Measurements from ENCODE around the gene DNAJC5G. TPM values are rescaled to one million over a fixed set of nuclear protein-coding genes. Genes with fewer than 3 reads are reported as not detected.

DNAJC5G gene
- total RNA-seq, 2 experiments from 2014 or later = not detected

DNA sequence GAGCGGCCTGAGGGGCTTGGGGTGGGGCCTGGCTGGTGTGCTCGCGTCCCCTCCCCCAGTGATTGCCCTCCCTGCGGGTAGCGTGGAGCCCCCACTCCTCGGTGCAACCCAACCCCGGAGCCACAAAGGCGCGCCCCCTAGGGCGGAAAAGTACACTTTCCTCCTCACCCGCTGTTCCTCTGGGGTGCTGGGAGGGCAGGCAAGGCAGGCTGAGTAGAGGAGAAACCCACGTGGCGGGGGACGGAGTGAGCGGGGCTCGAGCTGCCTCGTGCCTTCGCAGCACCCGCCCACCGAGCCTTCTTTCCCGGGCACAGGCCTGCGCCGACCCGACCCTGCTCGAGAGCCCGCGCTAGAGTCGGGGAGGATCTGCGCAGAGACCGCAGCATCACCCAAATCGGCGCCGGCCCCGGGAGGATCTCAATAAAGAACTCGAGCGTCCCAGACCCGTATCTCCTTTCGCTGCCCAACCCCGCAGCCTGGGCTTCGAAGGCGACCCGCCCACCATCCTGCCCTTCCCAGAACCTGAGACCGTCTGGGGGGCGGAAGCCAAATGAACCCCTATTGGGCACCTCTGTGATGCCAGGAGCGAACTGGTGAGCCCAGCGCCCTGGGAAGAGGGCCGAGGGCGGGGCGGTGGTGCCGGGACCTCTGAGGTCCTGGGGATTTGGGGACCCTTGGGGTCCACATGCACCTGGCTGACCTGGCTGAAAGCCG is 31.5 kb downstream of the DNAJC5G start:
- H3K4me3 Mint-ChIP-seq = peak overlapping the region; percentile 52

DNA sequence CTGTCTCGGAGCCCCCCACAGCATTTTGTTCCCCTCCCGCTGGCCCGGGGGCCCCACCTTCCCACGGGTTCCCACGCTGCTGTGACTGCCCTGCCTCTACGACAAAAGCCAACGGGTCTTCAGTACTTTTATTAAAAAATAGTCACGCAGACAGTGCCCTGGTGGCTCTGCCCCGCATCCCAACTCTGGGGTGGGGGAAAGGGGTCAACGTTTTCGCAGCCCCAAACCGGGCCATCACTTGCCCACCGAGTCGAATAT is 32.0 kb downstream of the DNAJC5G start:
- CTCF ChIA-PET = no interaction called here
- Mint-ChIP-seq H3K9me3 (no peaks in the 10 kb centered on the region), H3K27me3 (peaks cover 16% of the 10 kb centered on the region), H3K36me3 (ENCODE audit: low read depth) (peaks cover 22% of the 10 kb centered on the region), H3K4me3 (peak overlapping the region; percentile 24), H3K4me1 (ENCODE audit: low read depth) (peaks cover 3% of the 10 kb centered on the region), H3K27ac (no peak overlapping the region)
- intact Hi-C loops (cut with micrococcal nuclease) = no loop called here
- DNase-seq (no peak), ATAC-seq (no peak)
- POLR2A ChIA-PET = interaction anchor here (0.8 to 1.2 kb wide), 2 partner anchors 33 to 36 kb away, joined by 4 read pairs; no protein-coding TSS in a partner anchor
- TF ChIP-seq, protein P1, sequence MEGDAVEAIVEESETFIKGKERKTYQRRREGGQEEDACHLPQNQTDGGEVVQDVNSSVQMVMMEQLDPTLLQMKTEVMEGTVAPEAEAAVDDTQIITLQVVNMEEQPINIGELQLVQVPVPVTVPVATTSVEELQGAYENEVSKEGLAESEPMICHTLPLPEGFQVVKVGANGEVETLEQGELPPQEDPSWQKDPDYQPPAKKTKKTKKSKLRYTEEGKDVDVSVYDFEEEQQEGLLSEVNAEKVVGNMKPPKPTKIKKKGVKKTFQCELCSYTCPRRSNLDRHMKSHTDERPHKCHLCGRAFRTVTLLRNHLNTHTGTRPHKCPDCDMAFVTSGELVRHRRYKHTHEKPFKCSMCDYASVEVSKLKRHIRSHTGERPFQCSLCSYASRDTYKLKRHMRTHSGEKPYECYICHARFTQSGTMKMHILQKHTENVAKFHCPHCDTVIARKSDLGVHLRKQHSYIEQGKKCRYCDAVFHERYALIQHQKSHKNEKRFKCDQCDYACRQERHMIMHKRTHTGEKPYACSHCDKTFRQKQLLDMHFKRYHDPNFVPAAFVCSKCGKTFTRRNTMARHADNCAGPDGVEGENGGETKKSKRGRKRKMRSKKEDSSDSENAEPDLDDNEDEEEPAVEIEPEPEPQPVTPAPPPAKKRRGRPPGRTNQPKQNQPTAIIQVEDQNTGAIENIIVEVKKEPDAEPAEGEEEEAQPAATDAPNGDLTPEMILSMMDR (IDR thresholded peaks at IDR 0.05) = no peak

More for the DNA sequence above, 31.5 kb downstream of the DNAJC5G start:
- Mint-ChIP-seq H3K36me3 (ENCODE audit: low read depth) (peaks cover 22% of the 10 kb centered on the region), H3K27ac (no peak overlapping the region), H3K9me3 (no peaks in the 10 kb centered on the region), H3K4me1 (ENCODE audit: low read depth) (peaks cover 3% of the 10 kb centered on the region), H3K27me3 (peaks cover 16% of the 10 kb centered on the region)
- DNase-seq = peak; percentile 59
- TF ChIP-seq, protein P1 (IDR thresholded peaks at IDR 0.05) = peak; percentile 30
- intact Hi-C loops (cut with micrococcal nuclease) = no loop called here
- POLR2A ChIA-PET = interaction anchor here (0.6 to 1.2 kb wide), 2 partner anchors 17 to 36 kb away, joined by 3 to 4 read pairs; no protein-coding TSS in a partner anchor
- ATAC-seq = peak; percentile 50
- CTCF ChIA-PET = interaction anchor here (0.6 kb wide), 1 partner anchor 9 kb away, joined by 3 read pairs; no protein-coding TSS in a partner anchor

DNA sequence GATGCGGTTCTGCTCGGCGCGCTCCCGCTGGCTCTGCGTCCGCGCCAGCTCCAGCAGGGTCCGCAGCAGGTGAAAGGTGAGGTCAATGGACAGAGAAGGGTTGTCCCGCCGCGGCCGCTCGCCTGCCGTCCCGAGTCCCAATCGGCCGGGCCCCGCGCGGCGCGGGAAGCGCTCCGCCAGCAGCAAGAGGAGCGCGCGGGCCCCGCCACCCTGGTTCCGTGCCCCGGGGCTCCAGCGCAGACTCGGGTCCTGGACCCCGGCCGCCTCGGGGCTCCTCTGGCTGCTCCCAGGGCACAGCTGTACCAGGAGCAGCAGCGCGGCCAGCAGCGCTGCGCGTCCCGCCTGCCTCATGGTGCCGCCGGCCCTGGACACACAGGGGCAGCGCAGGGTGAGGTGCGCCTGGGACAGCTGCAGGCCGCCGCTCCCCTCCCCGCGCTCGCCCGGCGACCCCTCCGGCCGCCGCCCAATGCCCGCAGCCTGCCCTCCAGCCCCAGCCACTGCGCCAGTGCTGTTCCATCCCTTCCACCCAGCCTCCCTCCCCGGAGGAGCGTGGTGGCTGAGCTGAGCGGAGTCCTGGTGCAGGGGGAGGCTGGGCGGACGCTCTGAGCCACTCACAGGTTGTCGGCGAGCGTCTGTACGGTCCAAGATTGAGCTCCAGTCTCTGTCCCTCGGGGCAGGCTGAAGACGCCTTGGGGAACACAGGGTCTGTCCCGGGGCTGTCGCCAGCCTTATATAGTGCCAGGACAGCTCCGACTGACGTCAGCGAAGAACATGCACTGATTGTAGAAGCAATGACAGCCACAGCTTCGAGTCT is 32.5 kb downstream of the DNAJC5G start:
- DNase-seq = no peak
- Mint-ChIP-seq H3K36me3 (ENCODE audit: low read depth) (peaks cover 26% of the 10 kb centered on the region), H3K27me3 (peaks cover 16% of the 10 kb centered on the region), H3K4me3 (no peak overlapping the region), H3K27ac (no peak overlapping the region), H3K4me1 (ENCODE audit: low read depth) (peaks cover 3% of the 10 kb centered on the region), H3K9me3 (no peaks in the 10 kb centered on the region)
- POLR2A ChIA-PET = interaction anchor here (0.8 to 1.2 kb wide), 3 partner anchors 16 to 35 kb away, joined by 3 to 4 read pairs (median 4); no protein-coding TSS in a partner anchor
- CTCF ChIA-PET = no interaction called here
- intact Hi-C loops (cut with micrococcal nuclease) = no loop called here
- TF ChIP-seq, protein P1 (IDR thresholded peaks at IDR 0.05) = no peak
- no peak for ATAC-seq

DNA sequence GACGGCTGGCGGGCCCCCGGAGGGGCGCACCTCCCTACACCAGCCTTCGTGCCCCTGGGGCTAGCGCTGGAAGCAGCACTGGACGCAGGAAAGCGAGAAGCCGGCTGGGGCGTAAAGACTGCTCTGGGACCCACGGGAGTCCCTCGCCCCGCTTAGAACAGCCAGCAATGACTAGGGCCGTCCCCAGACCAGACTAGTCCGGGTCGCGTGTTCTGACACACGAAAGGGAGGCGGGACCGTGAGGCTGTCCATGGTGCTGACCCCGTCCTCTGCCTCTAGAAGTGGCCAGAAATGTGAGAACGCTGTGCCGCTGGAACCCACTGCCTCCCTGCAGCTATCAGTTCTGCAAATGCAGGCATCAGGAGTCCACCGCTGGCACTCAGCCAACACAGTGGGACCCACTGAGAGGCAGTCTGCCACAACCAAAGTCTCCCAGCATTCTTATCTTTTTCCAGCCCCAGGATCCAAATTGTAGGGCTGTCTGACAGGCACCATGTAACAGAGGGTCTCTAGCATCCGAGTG is 33.2 kb downstream of the DNAJC5G start, which contains the start of gene UCN:
TSS of gene UCN (minus strand) at position 87 of the 523 bp plus-strand sequence. CDS start 550 bp downstream, outside the sequence.
- intact Hi-C loops (cut with micrococcal nuclease) = no loop called here
- ChIA-PET CTCF (no interaction called here), POLR2A (interaction anchor here (1.1 kb wide), 1 partner anchor 15 kb away, joined by 3 read pairs; no protein-coding TSS in a partner anchor)
- peak within 1 kb of the TSS; percentile 24 for H3K4me3 Mint-ChIP-seq
- no peaks in the 10 kb centered on the region for H3K9me3 Mint-ChIP-seq
- H3K27me3 Mint-ChIP-seq = peaks cover 16% of the 10 kb centered on the region
- TF ChIP-seq, protein P1 (IDR thresholded peaks at IDR 0.05) = no peak
- no peaks in the 10 kb centered on the region for H3K4me1 Mint-ChIP-seq (ENCODE audit: low read depth)
- DNase-seq (peak; percentile 11), ATAC-seq (no peak)
- no peak within 1 kb of the TSS for H3K27ac Mint-ChIP-seq
- peaks cover 26% of the 10 kb centered on the region for H3K36me3 Mint-ChIP-seq (ENCODE audit: low read depth)
